PC-3 (cell line): ENCODE measurements around the gene KNCN.

Experiments
- EZH2 ChIP-seq: fragments of 300-600 bp; sonication (generic); IDR thresholded peaks from one replicate; pipeline ENCODE4 v1.6.1; 2017; ENCODE audit warnings: antibody characterized with exemption, mild to moderate bottlenecking, low read length; ENCODE audit not compliant: unreplicated experiment
- EZH2phosphoT487 ChIP-seq: fragments of 300-600 bp; sonication (generic); IDR thresholded peaks from 2 replicates; pipeline ENCODE4 v1.6.1; 2018; ENCODE audit warnings: mild to moderate bottlenecking, antibody characterized with exemption, low read length, borderline replicate concordance
- TF ChIP-seq, protein P1 (sequence below): fragments of 300-600 bp; sonication (generic); conservative IDR thresholded peaks from 2 replicates; pipeline ENCODE4 v1.5.1; 2017; ENCODE audit warnings: antibody characterized with exemption, low read depth, mild to moderate bottlenecking, low read length

DNA sequence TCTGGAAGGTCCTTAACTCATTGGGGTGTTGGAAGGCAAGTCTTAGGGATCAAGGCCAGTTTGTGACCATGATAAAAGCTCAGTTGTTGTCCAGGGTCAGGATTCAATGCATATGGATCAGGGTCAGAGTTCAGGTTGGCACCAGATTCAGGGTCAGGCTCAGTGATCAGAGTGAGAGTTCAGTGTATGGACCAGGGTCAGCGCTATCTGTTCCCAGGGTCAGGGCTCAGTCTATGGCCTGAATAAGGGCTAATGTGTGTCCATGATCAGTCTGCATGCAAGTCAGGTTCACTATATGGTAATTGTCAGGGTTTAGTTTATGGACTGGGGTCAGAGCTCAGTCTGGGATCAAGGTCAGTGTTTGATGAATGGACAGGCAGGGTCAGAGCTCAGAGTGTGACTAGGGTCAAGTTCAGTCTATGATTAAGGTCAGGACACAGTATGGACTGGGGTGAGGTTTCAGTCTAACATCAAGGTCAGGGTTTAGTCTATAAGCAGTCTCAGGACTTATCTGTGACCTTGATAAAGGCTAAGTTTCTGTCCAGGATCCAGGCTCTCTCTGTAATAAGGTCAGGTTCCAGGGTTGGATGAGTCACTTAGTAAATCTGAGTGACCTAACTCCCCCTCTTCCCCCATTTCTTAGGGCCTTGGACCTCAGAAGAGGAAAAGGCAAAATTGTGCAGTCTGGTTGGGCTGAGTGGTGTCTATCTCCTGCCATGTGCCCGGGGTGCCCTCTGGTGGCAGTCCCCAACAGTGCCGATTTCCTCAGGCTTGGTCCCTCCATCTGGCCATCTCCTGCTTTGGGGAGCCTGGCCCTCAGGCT lies 23.8 kb downstream of the KNCN start:
- TF ChIP-seq, protein P1, sequence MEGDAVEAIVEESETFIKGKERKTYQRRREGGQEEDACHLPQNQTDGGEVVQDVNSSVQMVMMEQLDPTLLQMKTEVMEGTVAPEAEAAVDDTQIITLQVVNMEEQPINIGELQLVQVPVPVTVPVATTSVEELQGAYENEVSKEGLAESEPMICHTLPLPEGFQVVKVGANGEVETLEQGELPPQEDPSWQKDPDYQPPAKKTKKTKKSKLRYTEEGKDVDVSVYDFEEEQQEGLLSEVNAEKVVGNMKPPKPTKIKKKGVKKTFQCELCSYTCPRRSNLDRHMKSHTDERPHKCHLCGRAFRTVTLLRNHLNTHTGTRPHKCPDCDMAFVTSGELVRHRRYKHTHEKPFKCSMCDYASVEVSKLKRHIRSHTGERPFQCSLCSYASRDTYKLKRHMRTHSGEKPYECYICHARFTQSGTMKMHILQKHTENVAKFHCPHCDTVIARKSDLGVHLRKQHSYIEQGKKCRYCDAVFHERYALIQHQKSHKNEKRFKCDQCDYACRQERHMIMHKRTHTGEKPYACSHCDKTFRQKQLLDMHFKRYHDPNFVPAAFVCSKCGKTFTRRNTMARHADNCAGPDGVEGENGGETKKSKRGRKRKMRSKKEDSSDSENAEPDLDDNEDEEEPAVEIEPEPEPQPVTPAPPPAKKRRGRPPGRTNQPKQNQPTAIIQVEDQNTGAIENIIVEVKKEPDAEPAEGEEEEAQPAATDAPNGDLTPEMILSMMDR = peak; percentile 95
- no peak for TF ChIP-seq EZH2
- TF ChIP-seq EZH2phosphoT487 = no peak
